Fibroblast of peridontal ligament (primary cell): ENCODE results near the gene CITED4.
"Not testable (repeated sequence)": the region's sequence is repeated elsewhere in the genome, so short reads cannot be mapped to it uniquely, and the experiment has no call there.

Experiments
- DNase-seq: peaks from one replicate; pipeline ENCODE4 v3.0.0-alpha.2; 2010; ENCODE audit errors: extremely low read depth

The CITED4 gene, protein sequence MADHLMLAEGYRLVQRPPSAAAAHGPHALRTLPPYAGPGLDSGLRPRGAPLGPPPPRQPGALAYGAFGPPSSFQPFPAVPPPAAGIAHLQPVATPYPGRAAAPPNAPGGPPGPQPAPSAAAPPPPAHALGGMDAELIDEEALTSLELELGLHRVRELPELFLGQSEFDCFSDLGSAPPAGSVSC

DNA sequence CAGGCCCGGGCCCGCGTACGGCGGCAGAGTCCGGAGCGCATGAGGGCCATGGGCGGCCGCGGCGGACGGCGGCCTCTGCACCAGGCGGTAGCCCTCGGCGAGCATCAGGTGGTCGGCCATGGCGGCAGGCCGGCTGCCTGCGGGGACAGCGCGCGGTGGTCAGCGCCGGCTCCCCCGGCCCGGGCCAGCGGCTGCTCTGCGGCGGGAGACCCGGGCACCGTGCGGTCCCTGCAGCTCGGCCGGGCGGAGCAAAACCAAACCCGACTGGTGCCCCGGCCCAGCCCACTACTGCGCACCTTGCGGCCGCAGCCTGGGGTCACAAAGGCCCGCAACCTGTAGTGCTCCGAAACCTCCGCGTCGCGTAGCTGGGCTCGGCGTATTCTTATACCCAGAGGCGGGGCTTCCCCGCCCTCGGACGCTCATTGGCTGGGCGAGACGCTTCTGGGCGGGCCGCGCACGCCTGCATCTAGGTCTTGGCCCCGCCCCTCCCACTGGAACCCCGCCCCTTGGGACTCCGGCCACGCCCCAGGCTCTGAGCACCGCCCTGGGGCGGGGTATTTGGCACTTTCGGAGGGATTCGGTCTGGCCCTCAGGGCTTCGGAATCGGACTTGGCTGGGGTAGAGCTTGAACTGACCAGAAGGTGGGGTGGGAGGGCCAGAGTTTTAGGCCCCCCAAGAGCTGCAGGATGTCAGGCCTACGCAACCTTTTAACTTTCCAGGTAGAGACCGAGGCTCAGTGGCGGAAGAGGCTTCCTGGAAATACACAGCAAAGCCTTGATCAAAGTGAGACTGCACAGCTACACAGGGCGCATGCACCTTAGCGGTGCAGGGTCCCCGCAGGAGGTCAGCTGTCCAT, at the start of gene CITED4:
TSS of gene CITED4 (minus strand) at position 356 of the 856 bp plus-strand sequence. CDS start at position 120, 236 bp downstream.
- peak; percentile 78 for DNase-seq

DNA sequence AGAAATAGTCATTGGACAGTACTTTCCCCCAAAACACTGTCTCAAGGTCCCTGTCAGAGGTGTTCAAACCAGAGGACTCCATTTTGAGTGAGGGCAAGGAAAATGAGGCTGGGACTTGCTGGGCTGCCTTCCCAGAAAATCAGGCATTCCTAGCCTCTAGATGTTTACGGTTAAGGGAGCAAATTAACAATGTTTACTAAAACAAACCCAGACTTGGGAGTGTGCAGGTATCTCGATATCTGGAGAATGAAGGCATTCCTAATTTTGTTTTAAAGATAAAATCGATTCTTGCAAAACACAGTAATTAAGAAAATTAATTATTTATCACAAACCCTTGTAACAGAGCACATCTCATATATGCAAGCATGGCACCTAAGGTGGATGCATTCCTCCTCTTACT, 48.9 kb upstream of the CITED4 start:
- DNase-seq: no peak

DNA sequence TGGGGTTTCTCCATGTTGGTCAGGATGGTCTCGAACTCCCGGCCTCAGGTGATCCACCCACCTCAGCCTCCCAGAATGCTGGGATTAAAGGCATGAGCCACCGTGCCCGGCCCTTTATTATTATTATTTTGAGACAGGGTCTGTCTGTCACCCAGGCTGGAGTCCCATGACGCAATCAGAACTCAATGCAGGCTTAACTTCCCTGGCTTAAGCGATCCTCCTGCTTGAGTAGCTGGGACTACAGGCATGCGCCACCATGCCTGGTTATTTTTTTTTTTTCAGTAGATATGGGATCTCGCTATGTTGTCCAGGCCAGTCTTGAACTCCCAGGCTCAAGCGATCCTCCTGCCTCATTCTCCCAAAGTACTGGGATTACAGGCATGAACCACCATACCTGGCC, 47.1 kb upstream of the CITED4 start:
- no peak for DNase-seq

- DNase-seq: no peak
Observed at GRCh38 chr1:40908350-40908749, 46.2 kb upstream of the CITED4 start.

GRCh38 chr1:40907899-40908298, 45.7 kb upstream of the CITED4 start:
- DNase-seq: no peak

DNA sequence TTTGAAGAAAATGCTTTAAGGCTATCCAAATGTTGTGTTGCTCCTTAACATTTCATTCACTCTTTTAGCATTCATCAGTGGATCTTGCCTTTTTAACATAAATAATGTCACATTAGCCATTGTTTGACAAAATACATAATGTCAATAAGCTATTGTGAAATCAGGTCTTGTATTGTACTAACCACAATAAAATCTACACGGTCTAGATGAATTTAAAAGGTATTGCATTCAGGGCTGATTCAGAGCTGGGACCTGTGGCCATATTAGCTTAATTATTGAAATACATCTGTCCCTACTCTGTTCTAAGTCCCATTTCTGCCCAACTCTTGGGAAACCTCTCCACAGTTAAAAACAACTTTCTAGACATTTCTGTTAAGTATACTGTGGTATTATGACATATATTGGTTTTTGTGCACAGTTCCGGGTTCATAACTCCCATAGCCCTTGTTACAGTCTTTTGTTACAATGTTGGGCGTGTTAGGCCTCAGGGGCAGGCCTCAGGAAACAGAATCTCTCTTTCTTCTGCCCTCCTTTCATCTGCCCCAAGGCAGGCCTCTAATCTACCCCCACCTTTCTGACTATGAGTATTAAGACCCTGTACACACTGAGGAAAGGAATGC, 44.7 kb upstream of the CITED4 start:
- DNase-seq: no peak

DNA sequence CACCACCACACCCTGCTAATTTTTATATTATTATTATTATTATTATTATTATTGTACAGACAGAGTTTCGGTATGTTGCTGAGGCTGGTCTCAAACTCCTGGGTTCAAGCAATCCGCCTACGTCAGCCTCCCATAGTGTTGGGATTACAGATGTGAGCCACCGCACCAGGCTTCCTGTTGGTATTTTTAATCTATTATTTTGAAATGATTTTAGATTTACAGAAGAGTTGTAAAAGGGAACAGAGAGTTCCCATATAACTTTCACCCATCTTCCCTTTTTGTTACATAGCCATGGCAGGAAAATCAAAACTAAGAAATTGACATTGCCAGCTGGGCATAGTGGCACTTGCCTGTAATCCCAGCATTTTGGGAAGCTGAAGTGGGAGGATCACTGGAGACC, 42.9 kb upstream of the CITED4 start:
- DNase-seq: no peak

DNA sequence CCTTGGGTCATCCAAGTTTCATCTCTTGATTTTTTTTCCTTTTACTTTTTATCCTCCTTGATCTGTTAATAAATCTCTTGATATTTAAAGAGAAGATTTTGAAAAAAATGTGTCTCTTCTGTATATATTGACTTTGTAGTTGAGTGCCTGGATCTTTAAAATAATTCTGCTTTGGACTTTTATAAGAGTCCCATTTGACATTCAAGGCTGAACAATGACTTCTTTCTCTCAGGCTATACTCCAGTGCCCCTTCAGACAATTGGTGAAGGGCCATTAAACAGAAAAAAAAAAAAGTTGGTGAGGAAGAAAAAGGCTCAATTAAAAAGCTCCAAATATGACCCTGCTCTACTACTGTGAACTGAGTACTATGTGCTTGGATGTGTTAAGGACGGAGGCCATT, 40.9 kb upstream of the CITED4 start:
- no peak for DNase-seq

DNA sequence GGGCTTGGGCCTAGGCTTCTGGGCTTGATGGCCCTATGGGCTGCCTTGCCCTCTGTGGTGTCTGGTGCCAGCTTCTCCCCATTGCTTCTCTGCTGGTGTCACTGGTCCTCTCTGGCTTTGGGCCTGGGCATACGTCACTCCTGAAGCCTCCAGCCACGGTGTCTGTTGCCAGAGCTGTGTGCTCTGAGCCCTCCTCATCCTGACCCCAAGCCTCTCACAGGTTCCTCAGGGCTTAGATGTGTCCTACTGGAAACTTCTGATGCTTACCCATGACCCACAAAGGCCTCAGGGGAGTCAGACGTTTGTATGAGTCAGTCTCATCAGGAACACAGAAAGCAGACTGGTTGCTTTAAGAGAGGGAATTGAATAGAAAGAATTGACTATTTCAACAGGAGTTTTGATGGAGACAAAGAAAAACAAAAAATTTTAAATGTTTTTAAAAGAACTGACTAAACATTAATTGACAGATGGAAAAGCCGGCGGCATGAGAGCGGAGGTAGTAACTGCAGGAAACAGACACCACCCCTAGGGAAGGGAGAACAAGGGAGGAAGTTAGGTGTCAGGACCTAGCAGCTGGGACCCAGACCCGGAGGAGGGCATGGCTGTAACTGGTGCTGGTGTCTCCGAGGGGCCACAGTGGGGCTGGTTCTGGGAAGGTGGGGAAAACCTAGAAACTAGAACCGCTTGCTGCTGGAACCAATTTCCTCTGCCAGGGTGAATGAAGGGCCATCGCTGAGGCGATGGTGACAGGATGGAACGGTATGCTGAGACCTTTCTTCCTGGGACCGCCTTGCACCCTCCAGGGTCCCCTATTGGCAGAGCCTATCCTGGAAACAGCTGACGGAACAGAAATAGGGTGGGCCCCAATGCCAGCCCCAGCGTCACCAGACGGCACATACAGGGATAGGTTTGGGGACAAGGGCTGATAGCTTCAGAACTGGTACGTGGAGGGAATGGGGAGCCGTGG, 40.0 kb upstream of the CITED4 start:
- peak; percentile 80 for DNase-seq

- DNase-seq: no peak
Observed at GRCh38 chr1:40899230-40899870, 37.2 kb upstream of the CITED4 start.

DNA sequence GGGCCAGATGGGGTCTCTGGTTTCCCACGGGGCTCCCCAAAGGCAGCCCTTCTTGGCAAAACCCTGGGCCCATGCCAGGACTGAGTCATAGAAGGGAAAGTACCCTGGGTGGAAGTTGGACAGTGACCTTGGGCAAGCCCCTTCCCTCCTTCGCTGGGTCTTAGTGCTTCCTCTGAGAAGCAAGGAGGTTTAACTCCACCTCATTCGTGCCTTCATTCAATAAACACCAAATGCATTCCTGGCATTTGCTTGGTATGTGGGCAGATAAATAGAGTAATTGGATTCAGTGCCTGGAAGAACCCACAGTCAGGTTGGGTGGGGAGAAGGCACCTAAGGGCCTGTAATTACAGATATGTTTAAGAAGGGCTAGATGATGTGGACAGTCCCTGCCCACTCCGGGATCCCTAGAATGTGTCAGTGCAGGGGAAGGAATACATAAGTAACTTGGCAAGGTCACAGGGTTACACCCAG, 36.3 kb upstream of the CITED4 start:
- DNase-seq: peak; percentile 15

- DNase-seq: no peak
Observed at GRCh38 chr1:40897513-40897912, 35.4 kb upstream of the CITED4 start.

DNA sequence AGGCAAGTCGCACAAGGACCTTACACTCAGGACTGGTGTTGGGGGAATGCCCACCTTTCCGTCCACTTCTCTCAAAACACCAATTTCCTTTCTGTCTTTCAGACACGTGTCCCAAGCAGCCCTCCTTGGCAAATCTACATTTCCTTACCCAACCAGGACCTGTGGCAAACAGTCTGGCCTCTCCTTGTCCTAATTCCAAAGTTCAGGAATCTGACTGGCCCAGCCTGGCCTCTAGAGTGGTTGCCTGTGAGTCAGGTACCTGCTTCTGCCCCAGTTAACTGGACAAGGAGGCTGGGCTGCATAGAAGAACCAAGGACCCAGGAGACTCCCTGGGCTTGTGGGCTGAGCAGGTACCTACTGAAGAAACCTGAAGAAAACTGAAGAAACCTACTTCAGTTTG, 34.3 kb upstream of the CITED4 start:
- no peak for DNase-seq

DNA sequence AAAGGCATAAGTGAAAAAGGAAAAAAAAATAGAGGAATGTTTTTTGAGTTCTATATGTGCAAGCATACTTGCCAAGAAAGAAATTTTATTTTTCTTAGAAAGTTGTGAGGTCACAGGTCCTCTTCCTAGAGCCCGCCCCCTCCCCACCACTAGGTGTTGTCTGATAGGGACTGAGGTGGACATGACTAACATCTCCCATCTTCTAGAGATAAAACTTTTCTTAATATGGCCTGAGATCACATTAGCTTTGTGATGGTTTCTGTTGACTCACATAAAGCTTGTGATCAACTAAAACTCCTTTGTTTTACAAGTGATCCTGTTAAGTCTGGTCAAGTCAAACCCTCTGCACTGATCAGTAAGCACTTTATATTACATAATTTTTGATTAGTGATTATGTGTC, 33.4 kb upstream of the CITED4 start:
- DNase-seq: no peak

DNA sequence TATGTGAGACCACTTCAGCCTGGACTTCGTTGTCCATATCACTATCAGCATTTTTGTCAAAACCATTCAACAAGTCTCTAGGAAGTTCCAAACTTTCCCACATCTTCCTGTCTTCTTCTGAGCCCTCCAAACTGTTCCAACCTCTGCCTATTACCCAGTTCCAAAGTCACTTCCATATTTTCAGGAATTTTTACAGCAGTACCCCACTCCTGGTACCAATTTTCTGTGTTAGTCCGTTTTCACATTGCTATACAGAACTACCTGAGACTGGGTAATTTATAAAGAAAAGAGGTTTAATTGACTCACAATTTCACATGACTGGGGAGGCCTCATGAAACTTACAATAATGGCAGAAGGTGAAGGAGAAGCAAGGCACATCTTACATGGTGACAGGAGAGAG, 32.7 kb upstream of the CITED4 start:
- DNase-seq: not testable (repeated sequence)

- DNase-seq: no peak
Observed at GRCh38 chr1:40894455-40894854, 32.3 kb upstream of the CITED4 start.

DNA sequence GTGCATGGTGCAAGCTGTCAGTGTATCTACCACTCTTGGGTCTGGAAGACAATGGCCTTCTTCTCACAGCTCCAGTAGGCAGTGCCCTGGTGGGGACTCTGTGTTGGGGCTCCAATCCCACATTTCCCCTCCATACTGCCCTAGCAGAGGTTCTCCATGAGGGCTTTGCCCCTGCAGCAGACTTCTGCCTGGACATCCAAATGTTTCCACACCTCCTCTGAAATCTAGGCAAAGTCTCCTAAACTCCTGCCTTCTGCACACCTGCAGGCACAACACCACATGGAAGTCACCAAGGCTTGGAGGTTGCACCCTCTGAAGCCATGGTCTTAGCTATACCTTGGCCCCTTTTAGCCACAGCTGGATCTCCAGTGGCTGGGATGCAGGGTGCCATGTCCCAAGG, 31.8 kb upstream of the CITED4 start:
- no peak for DNase-seq

- DNase-seq: no peak
Observed at GRCh38 chr1:40892354-40892753, 30.2 kb upstream of the CITED4 start.

DNA sequence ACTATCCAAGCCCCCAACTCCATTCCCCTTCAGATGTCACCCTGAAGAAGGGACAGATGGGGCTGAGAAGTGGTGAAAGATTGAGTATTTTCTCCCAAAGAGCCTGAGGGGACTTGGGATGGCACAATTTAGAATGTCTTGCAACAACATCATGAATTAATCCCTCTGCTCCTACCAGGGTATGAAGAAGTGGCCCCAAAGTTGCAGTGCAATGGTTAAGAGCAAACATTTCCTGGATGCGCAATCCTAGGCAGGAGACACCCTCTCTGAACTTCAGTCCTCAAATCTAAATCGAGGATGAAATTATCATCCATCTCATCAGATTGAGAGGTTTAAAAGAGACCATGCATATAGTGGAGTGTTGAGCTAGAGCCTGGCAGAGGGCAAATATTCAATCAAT, 28.6 kb upstream of the CITED4 start:
- no peak for DNase-seq

DNA sequence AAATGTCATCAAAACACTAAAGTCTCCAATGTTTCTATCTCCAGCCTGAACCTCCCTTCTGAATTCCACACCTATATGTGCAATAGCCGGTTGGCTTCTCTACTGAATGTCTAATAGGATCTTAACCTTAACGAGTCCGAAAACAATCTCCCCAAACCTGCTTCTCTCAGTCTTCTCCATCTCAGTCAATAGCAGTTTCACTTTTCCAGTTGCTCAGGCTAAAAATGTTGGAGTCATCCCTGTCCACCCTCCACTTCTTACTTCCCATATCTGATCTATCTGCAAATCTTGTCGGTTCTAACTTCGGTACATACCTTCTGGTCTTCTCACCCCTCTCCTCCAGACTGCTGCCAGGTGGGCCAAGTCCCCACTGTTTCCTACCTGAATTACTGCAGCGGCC, 25.5 kb upstream of the CITED4 start:
- no peak for DNase-seq

DNA sequence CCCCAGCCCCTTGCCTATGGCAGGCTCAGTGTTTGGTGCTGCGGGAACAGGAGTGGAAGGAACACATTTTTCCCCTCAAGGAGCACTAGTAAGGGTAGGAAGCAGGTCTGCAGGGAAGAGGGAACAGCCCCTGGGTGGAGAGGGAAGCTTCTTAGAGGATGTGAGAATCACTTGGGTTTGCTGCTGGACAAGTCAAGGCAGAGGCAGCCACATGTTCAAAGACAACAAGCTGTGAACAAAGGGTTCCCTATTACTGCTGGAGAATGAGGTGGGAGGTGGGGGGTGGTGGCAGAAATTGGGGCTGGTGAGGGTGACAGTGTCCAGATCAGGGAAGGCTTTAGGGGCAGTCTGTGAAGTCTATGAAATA, 24.8 kb upstream of the CITED4 start:
- DNase-seq: no peak
